ENCODE measurements around the gene THAP2.

THAP2 gene

DNA sequence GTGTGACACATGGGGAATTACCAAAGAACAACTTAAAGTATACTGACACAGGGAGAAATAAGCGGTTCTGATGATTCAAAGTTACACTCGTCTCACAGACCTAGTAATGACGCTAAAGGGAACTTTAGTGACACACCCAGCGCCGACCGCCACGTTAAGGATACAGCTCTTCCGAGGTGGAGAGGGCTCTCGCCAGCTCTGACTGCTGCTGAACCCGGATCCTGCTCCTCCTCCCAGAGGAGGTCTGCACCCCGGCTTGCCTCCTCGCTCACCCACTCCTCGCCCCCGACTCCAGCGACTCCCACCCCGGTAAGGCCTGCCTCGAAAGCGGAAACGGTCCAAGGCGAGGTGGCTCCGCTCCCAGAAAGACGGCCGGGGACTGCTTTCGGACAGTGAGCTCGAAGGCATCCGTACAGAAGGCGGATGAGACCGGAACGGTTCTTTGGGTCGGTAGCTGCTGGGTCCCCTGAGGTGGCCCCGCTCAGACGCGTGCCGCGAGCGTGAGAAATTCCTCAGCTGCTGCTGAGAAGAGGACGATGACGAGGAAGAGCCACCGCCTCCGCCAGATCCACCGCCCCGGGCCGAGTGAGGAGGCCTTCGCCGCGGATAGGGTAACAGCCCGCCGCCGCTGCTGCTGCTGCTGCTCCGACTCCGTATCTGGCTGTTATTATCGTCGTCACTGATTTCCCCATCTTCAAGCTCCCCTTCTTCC lies 1.1 kb upstream of the THAP2 start:
- peak; percentile 31; the same call in 1 of the 2 replicates for TF ChIP-seq SIN3A (IDR thresholded peaks at IDR 0.05; ENCODE audit: borderline replicate concordance, insufficient read depth, low read length)
- no peak for TF ChIP-seq REST (IDR thresholded peaks at IDR 0.05; ENCODE audit: insufficient read depth in 1 of 2, low read depth in 2 of 2, low read length in 2 of 2)

- TF ChIP-seq TAF1 (IDR thresholded peaks at IDR 0.05; ENCODE audit: borderline replicate concordance, insufficient read depth, low read length) (peak; percentile 11; the same call in 1 of the 2 replicates), POLR2AphosphoS5 (IDR thresholded peaks at IDR 0.05; ENCODE audit: low read depth, low read length) (no peak), REST (IDR thresholded peaks at IDR 0.05; ENCODE audit: insufficient read depth in 1 of 2, low read depth in 2 of 2, low read length in 2 of 2) (peak in 1 of 2 experiments; percentile 30; a peak in 1 of 4 replicates), SIN3A (IDR thresholded peaks at IDR 0.05; ENCODE audit: borderline replicate concordance, insufficient read depth, low read length) (no peak)
Observed at GRCh38 chr12:71664411-71665089, 449 bp downstream of the THAP2 start.

DNA sequence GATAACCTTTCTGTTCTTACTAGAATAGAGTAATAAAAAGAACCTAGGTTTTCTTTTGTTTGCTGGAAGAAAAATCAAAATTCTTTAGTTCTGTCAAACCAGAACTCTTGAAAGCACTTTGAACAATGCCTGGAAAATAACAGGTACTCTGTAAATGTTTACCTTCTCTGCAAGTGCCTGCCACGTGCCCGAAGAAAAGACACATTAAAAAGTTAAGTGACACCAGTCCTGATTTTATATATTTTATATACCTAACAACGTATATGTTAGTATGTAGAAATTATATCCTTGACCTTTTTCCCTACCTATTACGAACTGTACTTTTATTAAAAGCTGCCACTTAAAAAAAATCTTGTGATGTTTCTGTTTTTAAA lies 976 bp downstream of the THAP2 start:
- TF ChIP-seq TAF1 (IDR thresholded peaks at IDR 0.05; ENCODE audit: borderline replicate concordance, insufficient read depth, low read length) (no peak), REST (IDR thresholded peaks at IDR 0.05; ENCODE audit: insufficient read depth in 1 of 2, low read depth in 2 of 2, low read length in 2 of 2) (no peak), SIN3A (IDR thresholded peaks at IDR 0.05; ENCODE audit: borderline replicate concordance, insufficient read depth, low read length) (no peak), FOXP2 (optimal IDR thresholded peaks at IDR 0.05; ENCODE audit: borderline replicate concordance, extremely low read depth, extremely low read length, insufficient read depth) (no peak)

GRCh38 chr12:71666259-71666658 lies 2.2 kb downstream of the THAP2 start:
- no peak for TF ChIP-seq SIN3A (IDR thresholded peaks at IDR 0.05; ENCODE audit: borderline replicate concordance, insufficient read depth, low read length)
- TF ChIP-seq FOXP2 (optimal IDR thresholded peaks at IDR 0.05; ENCODE audit: borderline replicate concordance, extremely low read depth, extremely low read length, insufficient read depth): no peak
- no peak for TF ChIP-seq POLR2AphosphoS5 (IDR thresholded peaks at IDR 0.05; ENCODE audit: low read depth, low read length)
- TF ChIP-seq REST (IDR thresholded peaks at IDR 0.05; ENCODE audit: insufficient read depth in 1 of 2, low read depth in 2 of 2, low read length in 2 of 2): no peak
- TF ChIP-seq TAF1 (IDR thresholded peaks at IDR 0.05; ENCODE audit: borderline replicate concordance, insufficient read depth, low read length): no peak

All from PFSK-1 (cell line).